HG03066 (cell line): Measurements from ENCODE around the gene RNF150.

Experiments used
- ATAC-seq: cut with Tn5 transposase; IDR thresholded peaks from one replicate; pipeline ENCODE4 v1.9.1; 2021; ENCODE audit warnings: low read depth; ENCODE audit not compliant: unreplicated experiment

RNF150 gene

DNA sequence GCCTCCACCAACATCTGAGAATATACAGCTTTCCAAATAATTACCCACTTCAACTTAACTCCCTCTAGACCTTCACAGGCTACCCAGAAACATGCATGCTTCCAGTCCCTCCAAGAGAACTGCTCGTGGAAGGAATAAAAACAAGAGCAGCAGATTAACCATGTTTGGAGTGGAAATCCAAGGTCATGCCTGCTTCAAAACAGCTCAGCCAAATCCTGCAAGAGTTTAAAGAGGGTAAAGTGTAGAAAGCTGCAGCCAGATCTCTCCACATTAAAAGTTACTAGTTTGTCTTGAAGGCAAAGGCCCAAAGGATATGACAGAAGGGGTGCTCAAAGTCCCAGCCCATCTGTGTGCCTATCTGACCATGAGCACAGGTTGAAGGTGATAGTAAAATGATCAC is 139.3 kb downstream of the RNF150 start:
- no peak for ATAC-seq

GRCh38 chr4:140993370-140993769 is 139.9 kb downstream of the RNF150 start:
- no peak for ATAC-seq

GRCh38 chr4:140989944-140990343 is 143.3 kb downstream of the RNF150 start:
- ATAC-seq: no peak

DNA sequence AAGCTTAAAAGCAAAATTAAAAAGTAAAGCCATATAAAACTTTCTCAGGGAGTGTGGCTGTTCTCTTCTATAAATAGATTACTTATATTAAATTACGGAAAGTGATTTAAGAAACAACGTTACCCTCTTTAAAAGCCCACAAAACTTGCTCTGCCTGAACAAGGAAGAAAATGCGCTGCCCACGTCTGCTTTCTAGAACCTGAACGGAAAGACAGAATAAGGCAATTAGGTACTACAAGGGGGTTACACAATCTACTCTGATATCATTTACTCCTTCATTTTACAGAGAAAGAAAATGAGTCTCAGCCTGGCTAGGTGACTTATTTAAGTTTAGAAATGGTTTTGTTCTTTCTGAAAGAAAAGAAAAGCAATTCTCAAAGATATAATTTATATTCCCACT is 147.2 kb downstream of the RNF150 start:
- no peak for ATAC-seq

GRCh38 chr4:140982613-140983340 is 150.5 kb downstream of the RNF150 start:
- ATAC-seq: no peak

- ATAC-seq: no peak
Measured at GRCh38 chr4:140980426-140981200, 152.7 kb downstream of the RNF150 start.

- no peak for ATAC-seq
Measured at GRCh38 chr4:140976768-140977167, 156.5 kb downstream of the RNF150 start.

GRCh38 chr4:140971077-140971792 is 162.0 kb downstream of the RNF150 start:
- ATAC-seq: no peak

DNA sequence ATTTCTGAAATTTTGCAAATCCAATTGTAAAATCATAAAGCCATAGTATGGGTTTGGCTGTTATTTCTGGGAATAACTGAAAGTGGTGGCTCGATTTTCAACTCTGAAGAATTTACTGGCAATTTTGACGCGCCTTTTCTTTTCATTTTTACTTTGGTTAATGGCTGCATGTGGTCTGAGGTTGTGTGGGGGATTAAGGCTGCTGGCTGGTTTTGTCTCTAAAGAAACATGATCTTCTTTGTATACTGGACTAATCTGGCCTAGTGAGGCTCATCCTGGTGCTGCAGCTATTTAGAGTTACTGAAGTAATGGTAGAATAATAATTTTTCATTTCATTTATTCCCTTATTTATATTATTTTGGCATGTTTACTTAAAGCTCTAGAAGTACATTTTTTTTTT is 164.0 kb downstream of the RNF150 start:
- ATAC-seq: no peak

GRCh38 chr4:140968371-140968770 is 164.9 kb downstream of the RNF150 start:
- no peak for ATAC-seq

DNA sequence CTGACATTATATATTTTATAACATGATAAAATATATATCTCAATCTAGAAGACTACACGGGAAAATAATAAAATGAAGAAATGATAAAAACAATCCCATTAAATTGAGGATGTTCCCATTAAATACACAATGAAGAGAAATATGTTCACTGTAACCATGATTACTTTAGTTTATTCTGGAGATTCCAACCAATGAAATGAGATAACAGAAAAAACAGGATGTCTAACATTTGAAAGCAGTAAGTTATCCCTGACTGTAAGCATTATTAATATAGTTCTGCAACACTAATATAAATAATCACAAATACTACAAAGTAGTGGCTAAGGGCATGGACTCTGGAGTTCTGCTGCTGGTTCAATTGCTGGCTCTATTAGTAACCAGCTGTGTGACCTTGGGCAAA is 169.4 kb downstream of the RNF150 start:
- no peak for ATAC-seq

DNA sequence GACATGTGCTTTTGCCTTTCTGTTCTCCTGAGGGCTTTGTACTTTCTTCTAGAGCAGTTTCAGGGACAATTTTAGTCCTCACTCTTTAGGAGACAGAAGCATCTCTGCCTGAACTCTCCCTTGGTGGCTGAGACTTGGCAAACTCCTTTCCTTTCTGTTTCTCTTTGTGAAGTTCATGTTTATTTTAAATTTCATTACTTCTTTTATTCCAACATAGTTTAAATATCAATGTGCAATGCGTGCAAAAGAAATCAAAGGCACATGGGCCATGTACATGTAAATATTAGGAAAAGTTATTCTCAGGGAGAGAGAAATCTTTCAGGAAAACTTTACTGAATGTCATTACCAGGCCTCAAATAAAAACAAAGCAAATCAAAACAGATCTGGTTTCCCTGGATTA is 177.6 kb downstream of the RNF150 start:
- no peak for ATAC-seq

DNA sequence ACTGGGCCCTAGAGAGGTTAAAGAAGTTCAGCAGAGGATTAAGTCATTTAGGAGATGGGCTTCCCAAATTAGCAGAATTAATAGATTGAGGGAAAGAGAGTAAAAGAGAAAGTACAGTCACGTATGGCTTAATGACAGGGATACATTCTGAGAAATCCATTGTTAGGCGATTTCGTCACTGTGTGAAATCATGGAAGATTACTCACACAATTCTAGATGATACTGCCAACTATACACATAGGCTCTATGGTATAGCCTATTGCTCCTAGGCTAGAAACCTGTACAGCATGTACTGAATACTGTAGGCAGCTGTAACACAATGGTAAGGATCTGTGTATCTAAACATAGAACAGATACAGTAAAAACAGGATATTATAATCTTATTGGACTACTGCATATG is 180.6 kb downstream of the RNF150 start:
- ATAC-seq: no peak

GRCh38 chr4:140947506-140947905 is 185.8 kb downstream of the RNF150 start:
- ATAC-seq: no peak

- ATAC-seq: no peak
Measured at GRCh38 chr4:140945106-140945505, 188.2 kb downstream of the RNF150 start.

- ATAC-seq: no peak
Measured at GRCh38 chr4:140944572-140944971, 188.7 kb downstream of the RNF150 start.

- no peak for ATAC-seq
Measured at GRCh38 chr4:140944199-140944515, 189.1 kb downstream of the RNF150 start.

DNA sequence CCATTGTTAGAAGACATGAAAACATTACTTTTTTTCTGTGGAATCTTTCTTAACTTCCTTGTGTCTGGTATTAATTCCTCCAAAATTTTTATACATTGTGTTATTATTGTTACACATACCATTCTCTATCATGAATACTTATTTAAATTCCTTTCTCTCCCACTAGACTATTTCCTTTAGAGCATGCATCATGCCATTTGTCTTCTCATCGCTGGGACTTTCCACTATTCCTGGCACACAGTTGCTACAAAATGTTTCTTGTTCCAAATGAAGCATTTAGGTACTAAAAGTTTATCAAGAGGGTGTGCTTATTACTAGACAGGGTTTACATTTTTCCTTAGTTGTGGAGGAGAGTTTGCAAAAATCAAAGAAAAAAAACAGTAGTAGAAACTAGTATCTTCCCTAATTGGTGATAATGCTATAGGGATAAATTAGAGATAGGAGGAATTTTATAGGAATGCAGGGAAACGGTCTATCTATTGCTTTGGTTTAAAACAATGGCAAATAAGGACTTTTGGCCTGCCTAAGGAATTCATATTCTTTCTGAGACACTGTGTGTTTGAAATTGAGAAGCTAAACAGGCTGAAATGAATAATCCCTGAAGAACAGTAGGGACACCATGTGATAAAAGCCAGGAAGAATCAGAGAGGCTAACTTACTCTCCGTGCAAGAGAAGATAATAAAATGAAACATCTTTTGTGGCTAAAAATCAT is 189.6 kb downstream of the RNF150 start:
- no peak for ATAC-seq

- no peak for ATAC-seq
Measured at GRCh38 chr4:140940589-140940988, 192.7 kb downstream of the RNF150 start.

DNA sequence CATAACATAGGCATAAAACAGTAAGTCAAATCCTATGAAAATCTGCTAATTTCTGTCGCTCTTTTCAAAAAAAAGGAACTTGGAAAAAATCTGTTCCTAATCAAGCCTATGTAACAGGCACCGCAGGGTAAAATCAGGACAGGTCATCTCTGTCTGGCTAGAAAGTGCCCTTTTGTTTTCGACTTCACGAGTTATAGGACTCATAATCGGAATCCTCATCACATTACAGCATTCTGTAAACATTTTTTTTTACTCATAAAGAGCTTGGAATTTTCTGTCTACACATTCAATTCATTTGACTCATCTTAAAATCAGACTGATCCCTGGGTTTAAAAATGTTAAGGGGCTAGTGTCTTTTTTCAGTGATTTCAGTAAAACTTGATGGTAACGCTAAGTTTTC is 195.4 kb downstream of the RNF150 start:
- no peak for ATAC-seq

DNA sequence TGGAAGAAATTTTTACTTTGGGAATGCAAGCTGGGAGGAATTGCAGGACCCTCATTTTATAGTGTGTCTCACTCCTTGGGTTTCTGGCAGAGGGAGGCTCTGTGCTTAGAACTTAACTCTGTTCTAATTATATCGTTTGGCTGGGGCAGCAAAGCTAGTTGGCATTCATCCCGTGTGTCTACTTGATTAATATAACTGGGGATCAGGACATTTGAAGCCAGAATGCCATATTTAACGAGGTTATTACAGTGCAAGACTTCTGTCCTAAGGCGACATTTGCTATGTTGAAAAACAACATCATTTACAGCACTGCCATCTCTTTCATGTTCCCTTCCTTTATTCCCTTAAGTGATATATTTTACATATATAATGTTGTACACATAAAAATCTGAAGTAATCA is 198.0 kb downstream of the RNF150 start:
- no peak for ATAC-seq
